ES-I3 (cell line): ENCODE measurements around the gene RPUSD1.
"Not testable (repeated sequence)": the region's sequence is repeated elsewhere in the genome, so short reads cannot be mapped to it uniquely, and the experiment has no call there.

ENCODE experiments used
- H3K36me3 ChIP-seq: 2 replicates; pipeline ENCODE4 v1.6.1; 2013; ENCODE audit warnings: mild to moderate bottlenecking, low read length, control low read depth, moderate library complexity; ENCODE audit not compliant: insufficient read depth
- H3K4me1 ChIP-seq: 2 replicates; pipeline ENCODE4 v1.6.1; 2013; ENCODE audit warnings: mild to moderate bottlenecking, control low read depth, low read length; ENCODE audit not compliant: insufficient read depth
- H3K9ac ChIP-seq: 2 replicates; pipeline ENCODE4 v1.6.1; 2013; ENCODE audit warnings: low read depth, mild to moderate bottlenecking, low read length, moderate library complexity
- H3K9me3 ChIP-seq: 2 replicates; pipeline ENCODE4 v1.6.1; 2013; ENCODE audit warnings: mild to moderate bottlenecking, low read length, moderate library complexity; ENCODE audit not compliant: control insufficient read depth, insufficient read depth

RPUSD1 gene

DNA sequence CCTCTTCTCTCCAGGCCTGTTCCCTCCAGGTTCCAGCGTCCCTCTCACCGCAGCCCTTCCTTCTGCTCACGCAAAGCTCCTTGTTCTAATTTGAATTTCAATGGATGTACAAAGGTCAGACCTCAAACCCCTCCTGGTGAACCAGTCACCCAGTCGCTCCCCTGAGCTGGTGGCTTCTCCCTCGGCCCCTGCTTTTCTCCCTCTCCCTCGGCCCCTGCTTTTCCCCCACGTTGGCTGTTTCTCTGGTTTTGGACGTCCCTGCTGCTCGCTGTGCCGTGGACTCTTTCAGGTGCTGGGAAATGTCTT lies 36.2 kb downstream of the RPUSD1 start:
- Histone ChIP-seq H3K9me3 (no peaks in the 10 kb centered on the region), H3K9ac (no peak overlapping the region; the same call in 1 of the 2 replicates), H3K36me3 (no peaks in the 10 kb centered on the region), H3K4me1 (peaks cover 19% of the 10 kb centered on the region; the same call in 1 of the 2 replicates)

DNA sequence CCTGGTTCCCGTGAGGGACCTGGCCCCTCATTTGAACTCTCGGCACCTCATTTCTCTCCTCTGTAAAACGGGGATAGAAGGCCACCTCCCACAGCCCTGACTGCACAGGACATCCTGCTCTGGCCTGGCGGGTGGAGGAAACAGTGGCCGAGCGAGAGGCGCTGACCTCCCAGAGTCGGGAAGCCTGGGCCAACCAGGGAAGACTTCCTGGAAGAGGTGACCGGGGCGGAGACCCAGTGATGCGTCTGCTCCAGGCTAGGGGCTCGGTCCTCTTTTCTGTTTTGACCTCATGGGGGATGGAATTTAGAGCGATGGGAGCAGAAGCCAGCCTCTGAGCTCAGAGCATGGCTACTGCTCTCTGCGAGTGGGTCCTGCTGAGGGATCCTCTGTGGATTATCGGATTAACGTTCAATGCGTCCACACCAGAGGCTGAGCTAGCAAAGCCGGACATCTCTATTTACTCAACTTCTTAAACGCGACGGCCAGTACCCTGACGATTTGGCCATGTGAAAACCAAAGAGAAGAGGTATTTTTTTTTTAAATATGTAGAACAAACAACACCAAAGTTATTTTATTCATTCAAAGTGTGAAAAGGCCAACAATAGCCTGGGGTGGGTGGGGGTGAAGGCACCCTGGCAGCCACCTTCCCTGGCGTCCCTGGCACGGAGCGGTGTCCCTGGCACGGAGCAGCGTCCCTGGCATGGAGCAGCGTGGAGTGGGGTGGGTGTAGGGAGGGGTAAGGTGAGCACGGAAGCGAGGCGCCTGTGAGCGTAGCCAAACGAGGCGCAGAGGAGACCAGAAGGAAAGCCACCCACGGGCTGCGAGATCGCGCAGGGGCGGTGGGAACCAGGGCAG lies 36.8 kb downstream of the RPUSD1 start:
- Histone ChIP-seq H3K9me3 (no peaks in the 10 kb centered on the region), H3K4me1 (peaks cover 19% of the 10 kb centered on the region; the same call in 1 of the 2 replicates), H3K9ac (no peak overlapping the region; the same call in 1 of the 2 replicates), H3K36me3 (no peaks in the 10 kb centered on the region)

DNA sequence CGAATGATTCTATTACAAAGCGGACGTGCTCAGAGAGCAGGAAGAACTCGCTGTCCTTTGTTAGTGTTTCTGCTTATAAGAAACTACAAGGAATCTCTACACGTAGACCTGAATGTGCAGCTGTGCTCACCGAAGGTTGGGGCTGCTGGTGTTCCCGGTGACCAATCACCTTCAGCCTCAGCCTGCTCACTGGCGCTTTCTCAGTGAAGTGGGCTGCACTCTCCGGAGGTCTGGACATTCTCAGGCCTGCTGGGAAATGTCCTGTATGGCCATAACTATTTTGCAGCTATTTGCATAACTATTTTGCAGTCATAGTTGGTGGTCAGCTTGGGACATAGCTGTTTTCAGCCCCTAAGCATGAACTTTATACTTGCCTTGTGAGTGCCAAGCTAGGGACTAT lies 37.7 kb downstream of the RPUSD1 start:
- Histone ChIP-seq H3K9ac (no peak overlapping the region), H3K36me3 (no peaks in the 10 kb centered on the region), H3K4me1 (peaks cover 19% of the 10 kb centered on the region; the same call in 1 of the 2 replicates)

DNA sequence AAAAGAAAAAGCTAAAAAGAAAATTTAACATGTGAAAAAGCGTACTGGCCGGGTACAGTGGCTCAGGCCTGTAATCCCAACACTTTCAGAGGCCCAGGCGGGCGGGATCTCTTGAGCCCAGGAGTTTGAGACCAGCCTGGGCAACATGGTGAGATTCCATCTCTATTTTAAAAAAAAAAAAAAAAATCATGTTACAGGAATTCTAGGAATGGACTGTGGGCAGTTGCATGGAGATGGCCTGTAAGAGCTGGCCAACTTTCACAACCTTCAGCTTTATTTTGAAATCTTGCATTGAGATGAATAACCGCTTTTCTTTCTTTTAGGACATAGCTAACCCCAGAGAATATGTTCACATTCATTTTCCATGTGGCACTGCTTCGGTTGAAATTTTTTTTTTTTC lies 39.2 kb downstream of the RPUSD1 start:
- H3K9me3 ChIP-seq, result no peaks in the 10 kb centered on the region
- no peaks in the 10 kb centered on the region for H3K36me3 ChIP-seq
- H3K9ac ChIP-seq, result no peak overlapping the region
- H3K4me1 ChIP-seq, result peaks cover 19% of the 10 kb centered on the region; the same call in 1 of the 2 replicates

More for the DNA sequence above, 37.7 kb downstream of the RPUSD1 start:
- no peaks in the 10 kb centered on the region for H3K9me3 ChIP-seq

DNA sequence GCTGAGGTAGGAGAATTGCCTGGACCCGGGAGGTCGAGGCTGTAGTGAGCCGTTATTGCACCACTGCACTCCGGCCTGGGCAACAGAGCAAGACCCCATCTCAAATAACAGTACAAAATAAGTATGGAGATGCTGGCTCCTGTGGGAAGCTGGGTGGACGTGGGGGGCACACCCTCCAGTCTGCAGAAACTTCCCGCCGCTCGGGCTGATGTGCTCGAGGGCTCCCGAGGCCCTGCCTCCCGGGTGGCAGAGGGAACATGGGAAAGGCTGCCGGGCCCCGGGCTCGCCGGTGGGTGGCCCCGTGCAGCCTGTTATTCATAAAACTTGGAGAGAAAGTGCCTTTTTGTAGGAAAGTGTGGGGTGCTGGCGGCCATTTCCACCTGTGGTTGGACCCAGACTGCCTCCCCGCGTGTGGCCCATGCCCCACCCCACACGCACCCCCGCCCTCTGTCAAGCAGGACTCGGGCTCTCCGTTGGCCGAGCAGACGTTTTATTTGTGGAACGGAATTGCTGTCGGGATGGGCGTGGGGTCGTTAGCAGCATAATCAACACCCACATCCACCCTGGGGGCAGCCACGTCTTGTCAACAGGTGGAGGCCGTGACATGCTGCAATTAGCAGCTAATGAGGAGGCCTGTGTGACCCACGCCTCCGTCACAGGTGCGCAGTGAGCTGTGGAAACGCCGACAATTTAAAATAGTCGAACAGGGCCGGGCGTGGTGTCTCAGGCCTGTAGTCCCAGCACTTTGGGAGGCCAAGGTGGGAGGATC lies 40.0 kb downstream of the RPUSD1 start:
- H3K36me3 ChIP-seq, result no peaks in the 10 kb centered on the region
- no peak overlapping the region for H3K9ac ChIP-seq
- no peaks in the 10 kb centered on the region for H3K9me3 ChIP-seq
- peaks cover 19% of the 10 kb centered on the region; the same call in 1 of the 2 replicates for H3K4me1 ChIP-seq

DNA sequence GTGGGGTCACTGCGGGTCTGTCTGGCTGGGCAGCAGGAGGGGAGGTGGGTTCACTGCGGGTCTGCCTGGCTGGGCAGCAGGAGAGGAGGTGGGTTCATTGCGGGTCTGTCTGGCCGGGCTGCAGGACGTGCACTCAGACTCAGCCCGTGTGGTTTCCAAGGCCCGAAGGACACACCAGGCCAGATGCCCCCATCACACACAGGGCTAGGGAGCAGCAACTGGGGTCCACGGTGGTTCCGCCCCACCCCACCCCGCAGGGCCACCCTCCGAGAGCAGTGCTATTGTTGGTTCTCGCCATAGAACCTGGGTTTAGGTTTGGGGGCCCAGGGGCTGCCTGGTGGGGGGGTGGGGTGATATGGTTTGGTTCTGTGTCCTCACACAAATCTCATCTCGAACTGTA lies 41.5 kb downstream of the RPUSD1 start:
- no peaks in the 10 kb centered on the region for H3K9me3 ChIP-seq
- H3K4me1 ChIP-seq, result peaks cover 10% of the 10 kb centered on the region; the same call in 1 of the 2 replicates
- no peaks in the 10 kb centered on the region for H3K36me3 ChIP-seq
- H3K9ac ChIP-seq, result no peak overlapping the region

DNA sequence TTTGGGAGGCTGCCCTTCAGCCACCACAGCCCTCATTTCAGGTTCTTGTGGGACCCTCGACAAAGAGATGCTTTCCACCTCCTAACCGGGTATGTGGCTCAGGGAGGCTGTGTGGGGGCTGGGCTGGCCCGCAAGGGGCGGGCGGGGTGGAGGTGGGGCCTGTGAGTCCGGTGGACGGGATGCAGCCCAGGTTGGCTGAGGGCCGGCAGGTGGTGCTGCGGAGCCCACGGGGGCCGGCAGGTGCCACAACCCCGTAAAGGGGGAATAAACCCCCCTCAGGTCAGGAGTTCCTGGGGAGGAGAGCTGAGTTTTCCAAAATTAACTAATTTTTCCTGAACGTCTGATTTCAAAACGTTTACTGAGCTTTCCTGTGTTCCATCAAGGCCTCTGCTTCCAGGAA lies 42.4 kb downstream of the RPUSD1 start:
- Histone ChIP-seq H3K4me1 (0 out of 2 replicates have a peak, but pooled peaks cover 1% of the 10 kb centered on the region), H3K9me3 (no peaks in the 10 kb centered on the region), H3K36me3 (no peaks in the 10 kb centered on the region), H3K9ac (no peak overlapping the region)

DNA sequence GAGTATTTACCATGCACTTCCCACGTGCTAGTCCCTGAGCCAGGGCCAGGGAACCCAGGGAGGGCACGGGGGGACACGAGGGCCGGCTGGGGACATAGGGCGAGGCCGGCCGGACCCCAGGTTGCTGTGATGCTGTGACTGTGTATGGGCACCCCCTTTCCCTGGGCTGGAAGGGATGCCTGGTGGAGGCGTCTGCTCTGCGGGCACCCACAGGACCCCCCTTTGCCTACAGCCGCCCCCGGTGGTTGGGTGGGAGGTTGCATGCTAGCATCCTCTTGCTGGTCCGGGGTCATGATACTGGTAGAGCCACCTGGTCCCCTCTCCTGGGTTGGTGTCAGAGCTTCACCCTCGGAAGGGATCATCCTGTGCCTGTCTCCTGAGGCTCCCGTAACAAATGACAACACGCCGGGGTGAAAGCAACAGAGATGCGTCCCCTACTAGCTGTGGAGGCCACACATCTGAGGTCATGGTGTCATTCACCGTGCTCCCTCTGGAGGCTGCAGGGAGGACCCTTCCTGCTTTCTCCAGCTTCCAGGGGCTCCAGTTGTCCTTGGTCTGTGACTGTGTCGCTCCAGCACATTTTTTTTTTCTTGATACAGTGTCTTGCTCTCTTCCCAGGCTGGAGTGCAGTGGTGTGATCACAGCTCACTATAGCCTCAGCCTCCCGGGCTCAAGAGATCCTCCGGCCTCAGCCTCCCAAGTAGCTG lies 44.2 kb downstream of the RPUSD1 start:
- Histone ChIP-seq H3K9ac (no peak overlapping the region), H3K4me1 (0 out of 2 replicates have a peak, but pooled peaks cover 3% of the 10 kb centered on the region), H3K9me3 (no peaks in the 10 kb centered on the region), H3K36me3 (no peaks in the 10 kb centered on the region)

DNA sequence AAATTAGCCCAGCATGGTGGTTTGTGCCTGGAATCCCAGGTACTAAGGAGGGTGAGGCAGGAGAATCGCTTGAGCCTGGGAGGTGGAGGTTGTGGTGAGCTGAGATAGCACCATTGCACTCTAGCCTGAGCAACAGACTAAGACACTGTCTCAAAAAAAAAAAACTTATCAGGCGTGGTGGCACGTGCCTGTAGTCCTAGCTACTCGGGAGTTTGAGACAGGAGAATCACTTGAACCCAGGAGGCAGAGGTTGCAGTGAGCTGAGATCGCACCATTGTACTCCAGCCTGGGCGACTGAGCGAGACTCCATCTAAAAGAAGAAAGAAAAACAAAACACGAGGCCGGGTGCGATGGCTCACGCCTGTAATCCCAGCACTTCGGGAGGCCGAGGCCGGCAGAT lies 45.3 kb downstream of the RPUSD1 start:
- H3K9ac ChIP-seq, H3K36me3 ChIP-seq, H3K4me1 ChIP-seq, H3K9me3 ChIP-seq: not testable (repeated sequence)

DNA sequence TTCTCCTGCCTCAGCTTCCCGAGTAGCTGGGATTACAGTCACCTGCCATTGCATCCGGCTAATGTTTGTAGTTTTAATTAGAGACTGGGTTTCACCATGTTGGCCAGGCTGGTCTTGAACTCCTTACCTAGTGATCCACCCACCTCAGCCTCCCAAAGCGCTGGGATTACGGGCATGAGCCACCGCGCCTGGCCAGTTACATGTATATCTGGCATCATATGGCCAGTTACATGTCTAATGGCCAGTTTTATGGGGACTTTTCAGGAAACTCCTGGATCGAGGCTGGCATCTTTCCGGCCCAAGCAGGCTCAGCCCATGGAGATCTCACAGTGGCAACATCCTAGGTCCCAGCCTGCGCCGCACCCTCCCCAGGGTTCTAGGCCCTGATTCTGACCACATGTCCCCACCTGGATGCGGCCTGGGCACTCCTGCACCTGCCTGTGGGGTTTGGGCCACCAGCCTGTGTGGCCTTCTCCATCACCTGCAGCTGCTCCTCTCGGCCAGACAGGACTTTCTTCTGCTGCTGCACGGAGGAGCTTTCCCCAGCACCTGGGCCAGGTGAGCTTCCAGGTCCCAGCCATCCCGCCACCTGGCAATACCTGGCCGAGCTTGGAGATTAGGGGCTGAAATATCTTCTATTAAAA lies 46.1 kb downstream of the RPUSD1 start:
- 0 out of 2 replicates have a peak, but pooled peaks cover under 1% of the 10 kb centered on the region for H3K36me3 ChIP-seq
- H3K9ac ChIP-seq, result no peak overlapping the region
- H3K4me1 ChIP-seq, result peaks cover 6% of the 10 kb centered on the region; the same call in 1 of the 2 replicates
- H3K9me3 ChIP-seq, result no peaks in the 10 kb centered on the region

DNA sequence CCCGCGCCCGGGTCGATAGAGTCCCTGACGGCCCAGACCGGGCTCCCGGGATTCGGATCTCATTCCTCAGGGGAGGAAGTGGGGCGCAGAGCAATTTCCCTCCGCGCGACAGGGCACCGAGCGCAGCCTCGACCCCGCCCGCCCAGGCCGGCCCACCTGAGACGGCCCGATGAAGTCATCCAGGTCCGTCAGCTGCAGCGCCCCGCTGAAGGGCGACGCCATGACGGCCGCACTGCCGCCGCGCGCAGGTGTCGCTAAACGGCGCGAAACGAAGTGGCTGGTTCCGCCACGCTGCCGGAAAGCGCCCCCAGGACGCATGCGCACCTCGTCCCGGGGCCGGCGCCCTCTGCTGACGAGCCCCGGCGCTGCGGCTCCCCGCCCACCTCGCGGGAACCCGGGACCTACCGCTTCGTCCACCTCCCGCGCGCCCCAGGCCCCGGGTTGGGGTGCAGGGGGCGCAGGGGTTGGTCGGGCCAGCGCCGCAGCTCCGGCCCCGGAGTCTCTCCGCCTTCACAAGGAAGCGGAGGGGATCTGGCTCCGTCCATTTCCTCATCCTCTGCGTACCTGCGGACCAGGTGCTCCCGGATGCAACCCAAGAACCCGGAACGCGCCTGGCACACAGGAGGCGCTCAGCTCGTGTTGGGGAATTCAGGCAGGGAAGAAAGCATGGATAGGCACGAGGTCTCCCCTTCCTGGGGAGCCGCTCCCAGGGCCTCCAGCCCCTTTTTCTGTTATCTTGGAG lies 47.2 kb downstream of the RPUSD1 start, which contains the start of gene CIAO3:
Gene CIAO3, minus strand, starts transcription at position 234 of the 742 bp plus-strand sequence. Its CDS starts 12 bp downstream, at position 222.
- H3K4me1 ChIP-seq, result peaks cover 6% of the 10 kb centered on the region; the same call in 1 of the 2 replicates
- peak within 1 kb of the TSS; percentile 93 for H3K9ac ChIP-seq

DNA sequence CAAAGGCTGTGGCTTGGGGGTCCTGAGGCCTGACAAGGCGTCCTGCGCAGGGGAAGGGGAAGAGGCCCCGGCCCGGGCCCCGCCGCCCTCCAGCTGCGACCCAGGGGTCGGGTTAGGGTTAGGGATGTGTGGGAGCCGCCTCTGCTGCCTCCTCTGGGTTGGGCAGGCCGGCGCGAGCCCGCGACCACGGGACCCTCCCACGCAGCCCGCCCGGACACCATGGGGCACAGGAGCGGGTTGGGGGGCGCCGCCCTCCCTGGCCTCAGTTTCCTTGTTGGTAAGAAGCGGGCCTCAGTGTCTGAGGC lies 47.8 kb downstream of the RPUSD1 start:
- H3K9me3 ChIP-seq, result no peaks in the 10 kb centered on the region
- H3K4me1 ChIP-seq, result peaks cover 6% of the 10 kb centered on the region; the same call in 1 of the 2 replicates

More for the DNA sequence above, 47.2 kb downstream of the RPUSD1 start, which contains the start of gene CIAO3:
- Histone ChIP-seq H3K36me3 (peaks cover 5% of the 10 kb centered on the region; the same call in 1 of the 2 replicates), H3K9me3 (no peaks in the 10 kb centered on the region)

More for the DNA sequence above, 47.8 kb downstream of the RPUSD1 start:
- Histone ChIP-seq H3K36me3 (peaks cover 5% of the 10 kb centered on the region; the same call in 1 of the 2 replicates), H3K9ac (peak overlapping the region; percentile 93)
